A549 (cell line): ENCODE measurements around the gene LRIT2. TPM values are rescaled to one million over a fixed set of nuclear protein-coding genes. Genes with fewer than 3 reads are reported as not detected.

Experiments
- ATAC-seq, 2 experiments: fragments of 200-7000 bp in 1 of 2; fragments of >200 bp in 1 of 2; cut with Nextera tagmentation in 1 of 2; cut with Tn5 transposase in 1 of 2; 3 replicates each; pipeline versions ENCODE4 v1.8.0 to v1.9.1; 2018 to 2020; ENCODE audit warnings: mild to moderate bottlenecking in 1 of 2, moderate library complexity in 1 of 2
- CTCF ChIA-PET: fragments of 300-600 bp; sonication (Branson Sonifier 250); formaldehyde crosslinking; extraction: SDS; loops from one replicate; lab custom pipeline; 2021; ENCODE audit warnings: antibody characterized with exemption, inconsistent platforms; lab: Yijun Ruan, JAX
- POLR2A ChIA-PET: fragments of 350-600 bp; formaldehyde crosslinking; extraction: SDS; loops from one replicate; lab custom pipeline; 2021; ENCODE audit warnings: antibody characterized with exemption, inconsistent platforms; lab: Yijun Ruan, JAX
- DNase-seq, 2 experiments: peaks; one replicate each; pipeline versions ENCODE4 v3.0.0 to v3.0.0-alpha.2; 2011 to 2016; ENCODE audit warnings: low read depth in 1 of 2, low spot score in 1 of 2
- FAIRE-seq: peaks from 2 replicates; lab custom pipeline; 2011; peaks lifted over from hg19 to GRCh38; lab: Jason Lieb, UNC
- H3K27ac ChIP-seq, 2 experiments: fragments of >200 bp; sonication (Bioruptor Twin); formaldehyde crosslinking; 3 replicates each; pipeline ENCODE4 v1.5.1; 2016 to 2017
- H3K4me1 ChIP-seq: fragments of >200 bp; sonication (Bioruptor Twin); formaldehyde crosslinking; 3 replicates; pipeline ENCODE4 v1.6.1; 2016
- H3K4me2 ChIP-seq: fragments of >200 bp; sonication (Bioruptor Twin); formaldehyde crosslinking; 3 replicates; pipeline ENCODE4 v1.6.1; 2016
- H3K4me3 ChIP-seq: fragments of >200 bp; sonication (Bioruptor Twin); formaldehyde crosslinking; 3 replicates; pipeline ENCODE4 v1.5.1; 2016
- H3K9me3 ChIP-seq: fragments of >200 bp; sonication (Bioruptor Twin); formaldehyde crosslinking; 3 replicates; pipeline ENCODE4 v1.6.1; 2016
- CBX8 ChIP-seq: fragments of 200-600 bp; sonication (generic); IDR thresholded peaks from 2 replicates; pipeline ENCODE4 v1.6.1; 2016
- E2F6 ChIP-seq: IDR thresholded peaks from 2 replicates; pipeline ENCODE4 v1.6.1; 2012; ENCODE audit warnings: low read depth, borderline replicate concordance
- EHMT2 ChIP-seq: fragments of 200-600 bp; sonication (generic); IDR thresholded peaks from 2 replicates; pipeline ENCODE4 v1.6.1; 2016; ENCODE audit warnings: antibody characterized with exemption, low read depth, mild to moderate bottlenecking, moderate library complexity
- ESRRA ChIP-seq: fragments of 150-350 bp; IDR thresholded peaks from 2 replicates; pipeline ENCODE4 v1.6.1; 2014; ENCODE audit warnings: mild to moderate bottlenecking, low read length, borderline replicate concordance
- FOSB ChIP-seq: fragments of 250-450 bp; sonication (Bioruptor Pico); IDR thresholded peaks from 2 replicates; pipeline ENCODE4 v1.5.0; 2020; ENCODE audit warnings: mild to moderate bottlenecking, moderate library complexity
- FOXS1 ChIP-seq: fragments of 250-450 bp; sonication (Bioruptor Pico); IDR thresholded peaks from 2 replicates; pipeline ENCODE4 v1.5.0; 2020; ENCODE audit warnings: mild to moderate bottlenecking, moderate library complexity
- GATA3 ChIP-seq: IDR thresholded peaks from 2 replicates; pipeline ENCODE4 v1.6.1; 2012; ENCODE audit warnings: borderline replicate concordance
- JUNB ChIP-seq: fragments of >200 bp; sonication (Bioruptor Twin); formaldehyde crosslinking; IDR thresholded peaks from 2 replicates; pipeline ENCODE4 v1.6.1; 2016
- KDM1A ChIP-seq: fragments of 200-600 bp; sonication (generic); IDR thresholded peaks from 2 replicates; pipeline ENCODE4 v1.6.1; 2016; ENCODE audit warnings: low read depth, mild to moderate bottlenecking
- NFE2L2 ChIP-seq: fragments of 150-350 bp; conservative IDR thresholded peaks from 2 replicates; pipeline ENCODE4 v1.6.1; 2014; ENCODE audit warnings: low read length
- NR3C1 ChIP-seq: fragments of >200 bp; sonication (Bioruptor Twin); formaldehyde crosslinking; IDR thresholded peaks from 3 replicates; pipeline ENCODE4 v1.6.1; 2017
- PBX3 ChIP-seq: IDR thresholded peaks from 2 replicates; pipeline ENCODE4 v1.6.1; 2012
- PHF8 ChIP-seq: fragments of 200-600 bp; sonication (generic); IDR thresholded peaks from 2 replicates; pipeline ENCODE4 v1.6.1; 2016; ENCODE audit warnings: low read depth, mild to moderate bottlenecking, antibody characterized with exemption, moderate library complexity, borderline replicate concordance
- POLR2A ChIP-seq: IDR thresholded peaks from 2 replicates; pipeline ENCODE4 v1.6.1; 2012; ENCODE audit warnings: mild to moderate bottlenecking, low read length
- POLR2AphosphoS2 ChIP-seq: conservative IDR thresholded peaks from 2 replicates; pipeline ENCODE4 v1.6.1; 2012; ENCODE audit warnings: low read length, improper control_type of control experiment, inconsistent platforms
- RARB ChIP-seq: fragments of 250-450 bp; sonication (Bioruptor Pico); IDR thresholded peaks from 2 replicates; pipeline ENCODE4 v1.8.0; 2021; ENCODE audit warnings: mild to moderate bottlenecking, moderate library complexity
- SREBF2 ChIP-seq: fragments of 450-650 bp; IDR thresholded peaks from 2 replicates; pipeline ENCODE4 v1.6.1; 2014; ENCODE audit warnings: mild to moderate bottlenecking, moderate library complexity
- USF2 ChIP-seq: fragments of 450-650 bp; IDR thresholded peaks from 2 replicates; pipeline ENCODE4 v1.6.1; 2014; ENCODE audit warnings: antibody characterized with exemption
- ZFP36 ChIP-seq: fragments of 450-650 bp; IDR thresholded peaks from 2 replicates; pipeline ENCODE4 v1.6.1; 2014; ENCODE audit warnings: borderline replicate concordance; ENCODE audit not compliant: partially characterized antibody
- WGBS: methylation state at CpG from one replicate; pipeline ENCODE4 v1.1.6; 2017; ENCODE audit errors: missing lambda C conversion rate; 5-methylcytosine and 5-hydroxymethylcytosine counted together
- polyA plus RNA-seq, 4 experiments: library from polyadenylated mRNA; depleted of rRNA in 3 of 4; stranded (reverse); fragments of >200 nt; fragmentation: RNase III in 1 of 4; extraction: RNeasy Plus Mini Kit Qiagen cat#74134 plus additional on column Dnase treatment in 1 of 4; gene quantifications; 2 replicates in 3 of 4; 3 replicates in 1 of 4; pipeline ENCODE4 v1.2.3, GENCODE V29; 2011 to 2017
- TF ChIP-seq, protein P1 (sequence below): fragments of 250-450 bp; sonication (Bioruptor Pico); IDR thresholded peaks from 2 replicates; pipeline ENCODE4 v1.5.0; 2020; ENCODE audit warnings: low read depth, mild to moderate bottlenecking, moderate library complexity
- TF ChIP-seq, protein P2 (sequence below): fragments of >200 bp; sonication (Bioruptor Twin); formaldehyde crosslinking; IDR thresholded peaks from 3 replicates; pipeline ENCODE4 v1.5.1; 2016
- TF ChIP-seq, protein P3 (sequence below): fragments of 200-600 bp; sonication (generic); IDR thresholded peaks from 2 replicates; pipeline ENCODE4 v1.6.1; 2016; ENCODE audit warnings: antibody characterized with exemption, mild to moderate bottlenecking, moderate library complexity

The LRIT2 gene
- polyA plus RNA-seq, 2 of the 4 experiments (the other 2 are of a cell fraction), result not detected

DNA sequence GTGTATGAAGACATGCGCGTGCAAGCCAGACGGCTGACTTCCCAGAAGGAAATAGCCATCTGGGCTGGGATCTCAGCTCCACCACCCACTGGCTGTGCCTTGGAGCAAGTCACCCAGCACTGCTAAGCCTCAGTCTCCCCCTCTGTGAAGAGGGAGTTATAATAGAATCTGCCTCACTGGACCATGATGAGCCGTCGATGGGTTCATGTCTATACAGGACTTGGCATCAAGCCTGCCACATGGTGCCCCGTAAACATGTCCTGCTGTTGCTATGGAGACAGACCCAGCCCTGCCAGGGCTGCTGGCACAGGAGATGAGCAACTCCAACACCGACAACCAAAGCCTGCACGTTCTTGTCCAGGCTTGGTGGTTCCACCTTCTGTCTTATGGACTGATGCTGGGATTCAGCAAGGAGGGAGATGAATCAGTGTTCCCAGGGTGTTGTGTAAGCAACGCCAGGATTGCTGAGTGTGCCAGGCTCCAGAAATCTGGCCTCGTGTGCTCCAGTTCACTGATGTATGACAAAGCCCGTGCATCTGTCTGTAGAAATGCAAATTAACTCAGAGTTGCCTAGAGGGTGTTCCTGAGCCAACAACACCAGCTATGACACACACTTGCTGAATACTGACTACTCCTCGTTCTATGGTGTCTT, 46.2 kb downstream of the LRIT2 start:
- H3K4me3 ChIP-seq, result no peak overlapping the region
- no peak overlapping the region for H3K4me2 ChIP-seq
- no peaks in the 10 kb centered on the region; the same call in 2 of the 3 replicates for H3K4me1 ChIP-seq
- ATAC-seq (peak; percentile 59 to 67), DNase-seq (peak in 1 of 2 experiments; percentile 29), FAIRE-seq (no peak)
- no peak for TF ChIP-seq GATA3
- TF ChIP-seq PHF8, result no peak
- TF ChIP-seq, protein P1, sequence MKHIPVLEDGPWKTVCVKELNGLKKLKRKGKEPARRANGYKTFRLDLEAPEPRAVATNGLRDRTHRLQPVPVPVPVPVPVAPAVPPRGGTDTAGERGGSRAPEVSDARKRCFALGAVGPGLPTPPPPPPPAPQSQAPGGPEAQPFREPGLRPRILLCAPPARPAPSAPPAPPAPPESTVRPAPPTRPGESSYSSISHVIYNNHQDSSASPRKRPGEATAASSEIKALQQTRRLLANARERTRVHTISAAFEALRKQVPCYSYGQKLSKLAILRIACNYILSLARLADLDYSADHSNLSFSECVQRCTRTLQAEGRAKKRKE (CRISPR knock-in tag), result no peak
- TF ChIP-seq KDM1A, result no peak
- TF ChIP-seq ESRRA, result no peak
- TF ChIP-seq JUNB, result no peak
- TF ChIP-seq POLR2AphosphoS2, result no peak
- TF ChIP-seq E2F6, result no peak
- no peak for TF ChIP-seq SREBF2
- no peak for TF ChIP-seq PBX3
- no peak for TF ChIP-seq USF2
- TF ChIP-seq, protein P2, sequence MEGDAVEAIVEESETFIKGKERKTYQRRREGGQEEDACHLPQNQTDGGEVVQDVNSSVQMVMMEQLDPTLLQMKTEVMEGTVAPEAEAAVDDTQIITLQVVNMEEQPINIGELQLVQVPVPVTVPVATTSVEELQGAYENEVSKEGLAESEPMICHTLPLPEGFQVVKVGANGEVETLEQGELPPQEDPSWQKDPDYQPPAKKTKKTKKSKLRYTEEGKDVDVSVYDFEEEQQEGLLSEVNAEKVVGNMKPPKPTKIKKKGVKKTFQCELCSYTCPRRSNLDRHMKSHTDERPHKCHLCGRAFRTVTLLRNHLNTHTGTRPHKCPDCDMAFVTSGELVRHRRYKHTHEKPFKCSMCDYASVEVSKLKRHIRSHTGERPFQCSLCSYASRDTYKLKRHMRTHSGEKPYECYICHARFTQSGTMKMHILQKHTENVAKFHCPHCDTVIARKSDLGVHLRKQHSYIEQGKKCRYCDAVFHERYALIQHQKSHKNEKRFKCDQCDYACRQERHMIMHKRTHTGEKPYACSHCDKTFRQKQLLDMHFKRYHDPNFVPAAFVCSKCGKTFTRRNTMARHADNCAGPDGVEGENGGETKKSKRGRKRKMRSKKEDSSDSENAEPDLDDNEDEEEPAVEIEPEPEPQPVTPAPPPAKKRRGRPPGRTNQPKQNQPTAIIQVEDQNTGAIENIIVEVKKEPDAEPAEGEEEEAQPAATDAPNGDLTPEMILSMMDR, result no peak
- H3K27ac ChIP-seq, result no peak overlapping the region
- WGBS, result 36% methylated on average over 11 of the region's 12 CpGs
- ChIA-PET POLR2A (no interaction called here), CTCF (no interaction called here)
- H3K9me3 ChIP-seq, result no peaks in the 10 kb centered on the region

- no peak for DNase-seq
- H3K27ac ChIP-seq, result no peak overlapping the region
- H3K9me3 ChIP-seq, result no peaks in the 10 kb centered on the region
- no peak for ATAC-seq
- ChIA-PET CTCF (interaction anchor here (1.1 kb wide), 1 partner anchor 9 kb away, joined by 3 read pairs; no protein-coding TSS in a partner anchor), POLR2A (no interaction called here)
- no peak for FAIRE-seq
- no peak overlapping the region for H3K4me3 ChIP-seq
- H3K4me2 ChIP-seq, result no peak overlapping the region
- 60% methylated on average over 3 of the region's 3 CpGs for WGBS
- no peaks in the 10 kb centered on the region; the same call in 2 of the 3 replicates for H3K4me1 ChIP-seq
- TF ChIP-seq PHF8 (no peak), FOSB (no peak), EHMT2 (no peak), POLR2A (no peak), PBX3 (no peak), ZFP36 (no peak), E2F6 (no peak), CBX8 (no peak), RARB (CRISPR knock-in tag) (no peak), NFE2L2 (no peak), USF2 (no peak), FOXS1 (no peak), NR3C1 (no peak)
- TF ChIP-seq, protein P3, sequence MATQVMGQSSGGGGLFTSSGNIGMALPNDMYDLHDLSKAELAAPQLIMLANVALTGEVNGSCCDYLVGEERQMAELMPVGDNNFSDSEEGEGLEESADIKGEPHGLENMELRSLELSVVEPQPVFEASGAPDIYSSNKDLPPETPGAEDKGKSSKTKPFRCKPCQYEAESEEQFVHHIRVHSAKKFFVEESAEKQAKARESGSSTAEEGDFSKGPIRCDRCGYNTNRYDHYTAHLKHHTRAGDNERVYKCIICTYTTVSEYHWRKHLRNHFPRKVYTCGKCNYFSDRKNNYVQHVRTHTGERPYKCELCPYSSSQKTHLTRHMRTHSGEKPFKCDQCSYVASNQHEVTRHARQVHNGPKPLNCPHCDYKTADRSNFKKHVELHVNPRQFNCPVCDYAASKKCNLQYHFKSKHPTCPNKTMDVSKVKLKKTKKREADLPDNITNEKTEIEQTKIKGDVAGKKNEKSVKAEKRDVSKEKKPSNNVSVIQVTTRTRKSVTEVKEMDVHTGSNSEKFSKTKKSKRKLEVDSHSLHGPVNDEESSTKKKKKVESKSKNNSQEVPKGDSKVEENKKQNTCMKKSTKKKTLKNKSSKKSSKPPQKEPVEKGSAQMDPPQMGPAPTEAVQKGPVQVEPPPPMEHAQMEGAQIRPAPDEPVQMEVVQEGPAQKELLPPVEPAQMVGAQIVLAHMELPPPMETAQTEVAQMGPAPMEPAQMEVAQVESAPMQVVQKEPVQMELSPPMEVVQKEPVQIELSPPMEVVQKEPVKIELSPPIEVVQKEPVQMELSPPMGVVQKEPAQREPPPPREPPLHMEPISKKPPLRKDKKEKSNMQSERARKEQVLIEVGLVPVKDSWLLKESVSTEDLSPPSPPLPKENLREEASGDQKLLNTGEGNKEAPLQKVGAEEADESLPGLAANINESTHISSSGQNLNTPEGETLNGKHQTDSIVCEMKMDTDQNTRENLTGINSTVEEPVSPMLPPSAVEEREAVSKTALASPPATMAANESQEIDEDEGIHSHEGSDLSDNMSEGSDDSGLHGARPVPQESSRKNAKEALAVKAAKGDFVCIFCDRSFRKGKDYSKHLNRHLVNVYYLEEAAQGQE, result no peak
Observed at GRCh38 chr10:84178160-84178609, 47.2 kb downstream of the LRIT2 start.
